SK-MEL-5 (cell line): ENCODE measurements around the gene PLCH2. TPM values are rescaled to one million over a fixed set of nuclear protein-coding genes. Genes with fewer than 3 reads are reported as not detected.
"Not testable (repeated sequence)": the region's sequence is repeated elsewhere in the genome, so short reads cannot be mapped to it uniquely, and the experiment has no call there.

ENCODE experiments used
- DNase-seq: peaks from one replicate; pipeline ENCODE4 v3.0.0-alpha.2; 2016; ENCODE audit warnings: low read depth, low spot score
- in situ Hi-C: cut with HindIII; loops from 2 replicates; pipeline ENCODE4 v1.10.0; 2016; ENCODE audit warnings: low sequenced_read_pairs, high pct_unique_total_duplicates, low pct_unique_long_range_greater_than_20kb
- total RNA-seq: library from RNA; depleted of rRNA; stranded (reverse); fragments of >200 nt; shearing (Covaris generic); gene quantifications from 2 replicates; pipeline ENCODE4 v1.2.3, GENCODE V29; 2014

PLCH2 gene
- total RNA-seq, 1 experiment from 2014 or later, result not detected

DNA sequence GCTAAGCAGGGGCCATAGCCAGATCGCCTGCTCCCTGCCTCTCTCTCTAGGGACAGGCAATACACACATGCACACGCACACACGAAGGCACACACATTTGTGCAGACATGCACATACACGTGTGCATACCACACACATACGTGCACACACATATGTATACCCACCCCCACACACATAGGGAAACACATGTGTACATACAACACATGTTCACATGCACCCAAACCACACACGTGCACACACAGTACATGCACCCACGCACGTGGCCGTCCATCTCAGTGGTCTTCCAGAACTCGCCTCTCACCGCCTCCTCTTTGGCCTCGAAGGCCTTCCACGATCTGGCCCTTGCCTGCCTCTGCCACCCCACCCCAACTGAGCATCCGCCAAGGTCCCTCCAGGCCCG is 38.5 kb upstream of the PLCH2 start:
- no peak for DNase-seq
- in situ Hi-C loops, result no loop called here

DNA sequence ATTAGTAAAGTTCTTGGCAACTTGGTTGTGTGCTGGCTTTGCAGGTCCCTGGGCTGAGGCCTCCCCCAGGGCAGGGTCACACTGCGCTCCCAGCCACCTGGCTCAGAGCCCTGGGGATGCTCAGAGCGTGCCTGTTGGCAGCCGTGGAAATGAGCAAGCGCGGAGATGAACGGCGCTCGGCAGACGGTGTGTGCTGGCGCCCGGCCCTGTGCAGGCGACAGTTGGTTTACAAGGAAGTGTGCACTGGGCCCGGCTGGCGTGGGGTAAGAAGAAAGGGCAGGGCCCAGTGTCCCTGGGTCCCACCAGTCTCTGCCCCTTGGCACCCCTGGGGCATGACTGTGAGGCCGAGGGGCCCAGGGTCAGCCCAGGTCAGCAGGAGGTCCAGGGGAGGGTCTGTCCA is 38.1 kb upstream of the PLCH2 start:
- in situ Hi-C loops, result no loop called here
- no peak for DNase-seq

DNA sequence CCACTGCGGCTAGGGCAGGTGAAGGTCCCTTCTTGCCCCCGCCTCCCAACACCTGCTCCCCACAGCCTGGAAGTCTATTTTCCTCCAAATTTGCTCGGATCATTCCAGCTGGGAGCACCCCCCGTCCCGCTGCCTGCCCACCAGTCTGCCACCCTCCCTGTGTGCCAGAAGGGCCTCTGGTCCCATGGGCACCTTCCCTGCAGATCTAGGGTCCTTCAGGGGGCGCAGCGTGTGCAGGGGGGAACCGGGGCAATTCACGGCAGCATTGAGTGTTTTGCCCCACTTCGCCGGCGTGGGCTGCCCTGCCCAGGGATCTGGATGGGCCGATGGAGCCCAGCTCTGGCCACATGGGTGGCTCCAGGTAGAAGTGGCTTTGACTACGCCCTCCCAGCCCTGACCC is 37.4 kb upstream of the PLCH2 start:
- no peak for DNase-seq
- in situ Hi-C loops, result no loop called here

DNA sequence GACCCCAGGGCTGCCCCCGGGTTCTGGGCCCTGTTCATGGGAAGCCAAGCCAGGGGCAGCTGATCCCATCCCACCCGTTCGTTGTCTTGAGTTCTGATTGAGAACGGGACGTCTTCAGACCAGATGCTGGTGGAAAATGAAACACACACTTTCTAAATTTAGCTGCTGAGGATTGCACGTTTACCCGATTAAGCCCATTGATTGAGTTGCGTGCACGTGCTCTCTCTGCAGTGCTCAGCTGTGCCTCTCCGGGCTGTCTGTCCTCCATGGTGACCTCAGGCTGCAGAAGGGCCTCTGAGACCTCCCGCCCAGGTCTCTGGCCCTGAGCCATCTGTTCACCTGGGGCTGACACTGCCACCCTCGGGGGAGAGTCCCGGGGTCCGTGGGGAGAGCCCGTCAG is 36.7 kb upstream of the PLCH2 start:
- in situ Hi-C loops, result no loop called here
- no peak for DNase-seq

- in situ Hi-C loops, DNase-seq: not testable (repeated sequence)
Observed at GRCh38 chr1:2440346-2440745, 35.7 kb upstream of the PLCH2 start.

DNA sequence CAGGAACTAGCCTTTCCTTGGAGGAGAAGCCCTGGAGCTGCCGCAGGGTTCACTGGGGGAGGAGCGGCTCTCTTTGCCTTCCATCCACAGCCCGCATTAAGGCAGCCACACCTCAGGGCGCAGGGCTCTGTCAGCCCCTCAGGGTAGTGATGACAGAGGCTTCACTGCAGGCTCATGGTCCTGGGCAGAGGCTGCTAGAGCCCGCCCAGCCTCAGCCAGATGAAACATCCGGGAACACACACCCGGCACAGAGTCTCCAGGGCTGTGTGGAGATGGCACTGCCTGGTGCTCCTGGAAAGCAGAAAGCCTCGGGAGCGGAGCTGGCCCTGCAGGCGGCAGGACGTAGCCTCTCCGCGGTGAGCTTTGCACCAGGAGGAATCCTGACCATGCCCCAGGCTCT is 34.3 kb upstream of the PLCH2 start:
- in situ Hi-C loops, result no loop called here
- no peak for DNase-seq

- in situ Hi-C loops, result no loop called here
- DNase-seq, result no peak
Observed at GRCh38 chr1:2442661-2443060, 33.4 kb upstream of the PLCH2 start.

GRCh38 chr1:2443277-2444137 is 32.6 kb upstream of the PLCH2 start:
- DNase-seq, result no peak
- in situ Hi-C loops, result no loop called here

GRCh38 chr1:2444138-2444591 is 31.9 kb upstream of the PLCH2 start:
- no peak for DNase-seq
- in situ Hi-C loops, result no loop called here

GRCh38 chr1:2445162-2445822 is 30.8 kb upstream of the PLCH2 start:
- in situ Hi-C loops, result no loop called here
- DNase-seq, result no peak

DNA sequence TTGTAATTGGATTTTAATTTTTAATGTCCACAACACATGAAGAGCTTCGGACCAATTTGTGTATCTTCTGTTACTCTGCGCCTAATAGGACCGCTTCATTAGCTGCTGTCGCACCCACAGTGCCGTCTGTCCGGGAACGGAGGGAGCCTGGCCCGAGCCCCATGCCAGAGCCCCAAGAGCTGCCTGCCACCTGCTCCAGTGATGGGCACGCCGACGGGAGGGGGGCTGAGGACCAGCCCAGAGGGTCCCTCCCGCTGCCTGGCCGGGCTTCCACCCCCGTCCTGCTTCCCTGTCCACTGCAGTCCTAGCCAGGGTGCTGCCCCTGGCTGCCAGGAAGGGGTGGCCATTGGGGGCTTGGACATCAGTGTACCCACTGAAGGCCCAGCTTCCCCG is 30.3 kb upstream of the PLCH2 start:
- in situ Hi-C loops, result no loop called here
- DNase-seq, result no peak

DNA sequence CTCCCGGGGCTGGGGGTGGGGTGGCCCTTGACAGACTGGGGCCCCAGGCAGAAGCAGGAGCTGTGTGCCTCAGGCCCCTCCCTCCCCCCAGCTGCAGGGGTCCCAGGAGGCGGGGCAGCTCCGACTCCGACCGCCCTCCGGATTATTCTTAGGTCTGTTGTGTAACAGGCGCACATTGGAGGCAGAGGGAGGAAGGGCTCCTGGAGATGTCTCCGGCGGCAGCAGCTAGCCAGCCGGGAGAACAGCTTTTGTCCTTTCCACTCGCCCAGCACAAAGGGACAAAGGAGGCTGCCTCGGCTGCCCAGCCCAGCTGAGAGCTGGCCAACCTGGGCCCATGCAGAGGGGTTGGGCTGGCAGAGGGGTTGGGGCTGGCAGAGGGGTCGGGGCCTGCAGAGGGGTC is 29.7 kb upstream of the PLCH2 start:
- in situ Hi-C loops, result no loop called here
- no peak for DNase-seq

GRCh38 chr1:2446861-2447260 is 29.2 kb upstream of the PLCH2 start:
- DNase-seq, result no peak
- in situ Hi-C loops, result no loop called here

- in situ Hi-C loops, result no loop called here
- DNase-seq, result no peak
Observed at GRCh38 chr1:2447276-2448097, 28.6 kb upstream of the PLCH2 start.

DNA sequence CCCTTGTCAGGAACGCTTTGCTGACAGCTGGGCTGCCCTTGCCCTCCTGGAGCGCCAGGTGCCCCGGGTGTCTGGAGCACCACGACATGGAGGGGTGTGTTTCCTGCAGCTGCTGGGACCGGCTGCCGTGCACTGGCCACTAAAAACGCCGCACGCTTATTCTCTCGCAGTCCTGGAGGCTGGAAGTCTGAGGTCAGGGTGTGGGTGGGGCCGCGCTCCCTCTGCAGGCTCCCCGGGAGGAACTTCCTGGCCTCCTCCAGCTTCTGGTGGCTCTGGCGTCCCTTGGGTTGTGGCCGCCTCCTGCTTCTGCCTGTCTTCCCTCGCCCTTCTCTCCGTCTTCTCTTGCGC is 28.0 kb upstream of the PLCH2 start:
- in situ Hi-C loops, result no loop called here
- no peak for DNase-seq

- in situ Hi-C loops, result no loop called here
- DNase-seq, result no peak
Observed at GRCh38 chr1:2449636-2450454, 26.2 kb upstream of the PLCH2 start.

DNA sequence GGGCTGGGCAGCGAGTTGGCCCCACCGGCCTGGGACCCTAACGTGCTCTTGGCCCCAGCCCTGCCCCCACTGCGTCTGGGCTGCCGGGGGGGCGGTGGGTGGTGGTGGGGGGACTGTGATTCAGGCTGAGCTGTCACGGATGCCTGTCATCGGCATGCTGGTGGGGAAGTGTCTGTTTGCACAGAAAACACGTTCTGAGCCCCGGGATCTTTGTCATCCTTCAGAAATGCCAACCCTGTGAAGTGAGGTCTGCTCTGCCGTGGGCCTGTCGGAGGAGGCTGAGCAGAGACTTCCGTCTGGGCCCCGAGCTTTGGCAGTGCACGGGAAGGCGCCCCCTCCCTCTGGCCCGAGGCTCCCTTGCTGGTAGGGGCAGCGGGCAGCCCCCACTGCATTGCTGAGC is 24.3 kb upstream of the PLCH2 start:
- in situ Hi-C loops, result no loop called here

More for the DNA sequence above, 24.3 kb upstream of the PLCH2 start:
- no peak for DNase-seq
